ENCODE data around the gene RPL10. TPM values are rescaled to one million over a fixed set of nuclear protein-coding genes. Genes with fewer than 3 reads are reported as not detected.
A peak's percentile ranks its signal among the peaks of the same experiment; 100 is the strongest.

RPL10 gene
- total and polyA plus RNA-seq, 2 of the 13 experiments (the other 11 are each of a cell fraction or from before 2014, with no cell fraction given), result 2,381 to 4,713 TPM

DNA sequence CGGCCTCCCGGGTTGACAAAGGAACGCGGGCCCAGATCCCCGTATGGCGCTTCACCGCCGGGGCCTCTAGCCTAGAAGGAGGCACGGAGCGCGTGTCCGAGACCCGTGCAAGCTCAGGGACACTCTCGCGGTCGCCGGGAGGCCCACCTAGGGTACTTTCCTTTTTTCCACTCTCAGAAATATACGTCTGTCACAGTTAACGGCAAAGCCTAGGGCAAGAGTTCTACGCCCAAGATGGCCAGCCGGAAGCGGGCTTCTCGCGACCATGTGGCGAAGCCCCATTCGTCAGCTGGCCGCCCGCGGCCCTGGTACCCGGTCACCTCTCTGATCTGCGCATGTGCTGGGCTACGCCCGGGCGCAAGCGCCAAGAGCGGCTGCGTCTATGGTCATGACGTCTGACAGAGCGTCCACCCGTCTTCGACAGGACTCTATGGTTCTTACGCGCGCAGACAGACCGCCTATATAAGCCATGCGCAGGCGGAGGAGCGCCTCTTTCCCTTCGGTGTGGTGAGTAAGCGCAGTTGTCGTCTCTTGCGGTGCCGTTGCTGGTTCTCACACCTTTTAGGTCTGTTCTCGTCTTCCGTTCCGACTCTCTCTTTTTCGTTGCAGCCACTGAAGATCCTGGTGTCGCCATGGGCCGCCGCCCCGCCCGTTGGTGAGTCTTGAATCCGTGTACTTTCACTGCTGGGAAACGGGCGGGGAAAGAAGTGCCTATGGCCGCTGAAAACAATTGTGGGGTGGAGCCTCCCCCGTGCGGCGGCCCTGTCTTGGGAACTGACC, at the start of gene RPL10 (continued):
- TF ChIP-seq ZNF292 (CRISPR knock-in tag; IDR thresholded peaks at IDR 0.05; ENCODE audit: borderline replicate concordance, low read depth) (no peak), CHCHD3 (CRISPR knock-in tag; IDR thresholded peaks at IDR 0.05) (no peak), SMAD1 (CRISPR knock-in tag; IDR thresholded peaks at IDR 0.05; ENCODE audit: borderline replicate concordance, low read depth) (0 out of 2 replicates have a peak, but pooled peaks have one; percentile 10), ZNF770 (CRISPR knock-in tag; IDR thresholded peaks at IDR 0.05) (no peak; the same call in 1 of the 2 replicates), NCOR1 (IDR thresholded peaks at IDR 0.05; ENCODE audit: borderline replicate concordance, low read length) (no peak), MAFK (conservative IDR thresholded peaks at IDR 0.05 in 1 of 2, IDR thresholded peaks at IDR 0.05 in 1 of 2; ENCODE audit: low read length in 2 of 2) (no peak), ZNF775 (CRISPR knock-in tag; IDR thresholded peaks at IDR 0.05; ENCODE audit: borderline replicate concordance) (no peak), ZNF430 (CRISPR knock-in tag; IDR thresholded peaks at IDR 0.05) (no peak; the same call in 1 of the 2 replicates), MED1 (CRISPR knock-in tag; IDR thresholded peaks at IDR 0.05) (0 out of 2 replicates have a peak, but pooled peaks have one; percentile 5), HHEX (CRISPR knock-in tag; IDR thresholded peaks at IDR 0.05) (no peak), MTF1 (CRISPR knock-in tag; IDR thresholded peaks at IDR 0.05) (no peak), POLR2A (IDR thresholded peaks at IDR 0.05; ENCODE audit: insufficient read depth in 1 of 2, low read depth in 2 of 2, low read length in 2 of 2) (peak in 1 of 2 experiments; percentile 100; a peak in 2 of 4 replicates), TRAFD1 (CRISPR knock-in tag; IDR thresholded peaks at IDR 0.05; ENCODE audit: borderline replicate concordance) (no peak), ZUFSP (CRISPR knock-in tag; IDR thresholded peaks at IDR 0.05; ENCODE audit: borderline replicate concordance) (no peak), SRSF4 (IDR thresholded peaks at IDR 0.05; ENCODE audit: low read depth, low read length, poor library complexity, severe bottlenecking) (no peak), ZBED4 (CRISPR knock-in tag; IDR thresholded peaks at IDR 0.05; ENCODE audit: borderline replicate concordance) (no peak)
- TF ChIP-seq, protein P1, sequence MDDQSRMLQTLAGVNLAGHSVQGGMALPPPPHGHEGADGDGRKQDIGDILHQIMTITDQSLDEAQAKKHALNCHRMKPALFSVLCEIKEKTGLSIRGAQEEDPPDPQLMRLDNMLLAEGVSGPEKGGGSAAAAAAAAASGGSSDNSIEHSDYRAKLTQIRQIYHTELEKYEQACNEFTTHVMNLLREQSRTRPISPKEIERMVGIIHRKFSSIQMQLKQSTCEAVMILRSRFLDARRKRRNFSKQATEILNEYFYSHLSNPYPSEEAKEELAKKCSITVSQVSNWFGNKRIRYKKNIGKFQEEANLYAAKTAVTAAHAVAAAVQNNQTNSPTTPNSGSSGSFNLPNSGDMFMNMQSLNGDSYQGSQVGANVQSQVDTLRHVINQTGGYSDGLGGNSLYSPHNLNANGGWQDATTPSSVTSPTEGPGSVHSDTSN (CRISPR knock-in tag; IDR thresholded peaks at IDR 0.05; ENCODE audit: borderline replicate concordance), result no peak

Data from HepG2 (cell line).